Endothelial cell of hepatic sinusoid (primary cell): ENCODE data around the gene SWI5.
"Not testable (repeated sequence)": the region's sequence is repeated elsewhere in the genome, so short reads cannot be mapped to it uniquely, and the experiment has no call there.

ENCODE experiments used
- in situ Hi-C: cut with HindIII; loops from 2 replicates; pipeline ENCODE4 v1.10.0; 2017; ENCODE audit warnings: low sequenced_read_pairs

SWI5 gene

GRCh38 chr9:128275198-128276007 lies 673 bp upstream of the SWI5 start, which contains the start of gene GOLGA2:
Gene GOLGA2 (minus strand): TSS chr9:128276007. CDS start chr9:128275976, 31 bp downstream.
- in situ Hi-C loops: no loop called here

- in situ Hi-C loops: no loop called here
These were observed 646 bp downstream of the SWI5 start for GRCh38 chr9:128276574-128277270.

- in situ Hi-C loops: not testable (repeated sequence)
These were observed 3.3 kb downstream of the SWI5 start for GRCh38 chr9:128279088-128280073.

GRCh38 chr9:128280084-128280622 lies 4.1 kb downstream of the SWI5 start:
- in situ Hi-C loops: no loop called here

GRCh38 chr9:128282500-128282899 lies 6.4 kb downstream of the SWI5 start:
- in situ Hi-C loops: no loop called here

- in situ Hi-C loops: no loop called here
These were observed 9.1 kb downstream of the SWI5 start for GRCh38 chr9:128285033-128285784.

- in situ Hi-C loops: no loop called here
These were observed 10.4 kb downstream of the SWI5 start for GRCh38 chr9:128286440-128286839.

GRCh38 chr9:128288273-128289004 lies 12.4 kb downstream of the SWI5 start:
- in situ Hi-C loops: no loop called here

GRCh38 chr9:128292009-128292408 lies 15.9 kb downstream of the SWI5 start:
- in situ Hi-C loops: no loop called here

- in situ Hi-C loops: no loop called here
These were observed 17.0 kb downstream of the SWI5 start for GRCh38 chr9:128293091-128293490.

GRCh38 chr9:128294142-128294541 lies 18.1 kb downstream of the SWI5 start:
- in situ Hi-C loops: no loop called here

- in situ Hi-C loops: no loop called here
These were observed 20.5 kb downstream of the SWI5 start for GRCh38 chr9:128296340-128297220.

- in situ Hi-C loops: no loop called here
These were observed 21.2 kb downstream of the SWI5 start for GRCh38 chr9:128297221-128297773.

GRCh38 chr9:128298535-128299482 lies 22.7 kb downstream of the SWI5 start:
- in situ Hi-C loops: no loop called here

- in situ Hi-C loops: no loop called here
These were observed 28.3 kb downstream of the SWI5 start for GRCh38 chr9:128304136-128304970.

GRCh38 chr9:128304971-128305288 lies 28.9 kb downstream of the SWI5 start:
- in situ Hi-C loops: no loop called here
